ENCODE measurements around the gene PMPCA. TPM values are rescaled to one million over a fixed set of nuclear protein-coding genes. Genes with fewer than 3 reads are reported as not detected.

PMPCA gene
- total RNA-seq, 1 donor from 2014 or later: 61.3 TPM

GRCh38 chr9:136437430-136437829 lies 27.0 kb downstream of the PMPCA start:
- no peak for DNase-seq (ENCODE audit: low spot score)

GRCh38 chr9:136437839-136438547 lies 27.5 kb downstream of the PMPCA start:
- H3K4me3 Mint-ChIP-seq (ENCODE audit: unreplicated experiment): peak overlapping the region; percentile 94
- TF ChIP-seq CTCF (IDR thresholded peaks at IDR 0.05; ENCODE audit: unreplicated experiment): no peak
- H3K27ac Mint-ChIP-seq (ENCODE audit: unreplicated experiment): peak overlapping the region; percentile 70
- H3K27me3 Mint-ChIP-seq (ENCODE audit: unreplicated experiment): peaks cover 17% of the 10 kb centered on the region
- H3K4me1 Mint-ChIP-seq (ENCODE audit: unreplicated experiment): peaks cover 16% of the 10 kb centered on the region
- no peak for DNase-seq (ENCODE audit: low spot score)
- H3K9me3 Mint-ChIP-seq (ENCODE audit: unreplicated experiment): no peaks in the 10 kb centered on the region
- peaks cover 19% of the 10 kb centered on the region for H3K36me3 Mint-ChIP-seq (ENCODE audit: low read depth, unreplicated experiment)

More at GRCh38 chr9:136437430-136437829, 27.0 kb downstream of the PMPCA start:
- H3K4me1 Mint-ChIP-seq (ENCODE audit: unreplicated experiment): peaks cover 16% of the 10 kb centered on the region
- H3K27ac Mint-ChIP-seq (ENCODE audit: unreplicated experiment): no peak overlapping the region
- H3K4me3 Mint-ChIP-seq (ENCODE audit: unreplicated experiment): peak overlapping the region; percentile 94
- H3K27me3 Mint-ChIP-seq (ENCODE audit: unreplicated experiment): peaks cover 13% of the 10 kb centered on the region
- no peaks in the 10 kb centered on the region for H3K9me3 Mint-ChIP-seq (ENCODE audit: unreplicated experiment)
- TF ChIP-seq CTCF (IDR thresholded peaks at IDR 0.05; ENCODE audit: unreplicated experiment): no peak
- peaks cover 14% of the 10 kb centered on the region for H3K36me3 Mint-ChIP-seq (ENCODE audit: low read depth, unreplicated experiment)

GRCh38 chr9:136438548-136439480 lies 28.4 kb downstream of the PMPCA start:
- peak overlapping the region; percentile 94 for H3K4me3 Mint-ChIP-seq (ENCODE audit: unreplicated experiment)
- no peaks in the 10 kb centered on the region for H3K9me3 Mint-ChIP-seq (ENCODE audit: unreplicated experiment)
- no peak for TF ChIP-seq CTCF (IDR thresholded peaks at IDR 0.05; ENCODE audit: unreplicated experiment)

GRCh38 chr9:136439481-136440408 lies 29.3 kb downstream of the PMPCA start, which contains the start of gene INPP5E:
Gene INPP5E, minus strand, starts transcription at chr9:136439845. Its CDS starts 426 bp downstream, at chr9:136439419.
- Mint-ChIP-seq H3K27me3 (ENCODE audit: unreplicated experiment) (peaks cover 21% of the 10 kb centered on the region), H3K36me3 (ENCODE audit: low read depth, unreplicated experiment) (peaks cover 31% of the 10 kb centered on the region), H3K4me3 (ENCODE audit: unreplicated experiment) (peak within 1 kb of the TSS; percentile 94), H3K9me3 (ENCODE audit: unreplicated experiment) (no peaks in the 10 kb centered on the region), H3K4me1 (ENCODE audit: unreplicated experiment) (peaks cover 16% of the 10 kb centered on the region), H3K27ac (ENCODE audit: unreplicated experiment) (peak within 1 kb of the TSS; percentile 61)
- DNase-seq (ENCODE audit: low spot score): peak; percentile 93
- TF ChIP-seq CTCF (IDR thresholded peaks at IDR 0.05; ENCODE audit: unreplicated experiment): peak; percentile 57

More at GRCh38 chr9:136438548-136439480, 28.4 kb downstream of the PMPCA start:
- peaks cover 18% of the 10 kb centered on the region for H3K27me3 Mint-ChIP-seq (ENCODE audit: unreplicated experiment)
- H3K36me3 Mint-ChIP-seq (ENCODE audit: low read depth, unreplicated experiment): peaks cover 25% of the 10 kb centered on the region
- DNase-seq (ENCODE audit: low spot score): peak; percentile 44
- H3K27ac Mint-ChIP-seq (ENCODE audit: unreplicated experiment): no peak overlapping the region
- H3K4me1 Mint-ChIP-seq (ENCODE audit: unreplicated experiment): peaks cover 16% of the 10 kb centered on the region

Measured in endothelial cell (in vitro differentiated cells).